Osteoblast (primary cell): ENCODE measurements around the gene HLF. TPM values are rescaled to one million over a fixed set of nuclear protein-coding genes. Genes with fewer than 3 reads are reported as not detected.
A peak's percentile ranks its signal among the peaks of the same experiment; 100 is the strongest.

Source experiments
- DNase-seq: peaks from one replicate; pipeline ENCODE4 v3.0.0; 2011; ENCODE audit warnings: low spot score, mixed read lengths; ENCODE audit not compliant: insufficient read length; ENCODE audit errors: missing footprints
- H2AFZ ChIP-seq: 2 replicates; pipeline ENCODE4 v1.6.0; 2011; ENCODE audit warnings: mild to moderate bottlenecking, low read length
- H3K27ac ChIP-seq: 2 replicates; pipeline ENCODE4 v1.5.1; 2011; ENCODE audit warnings: mild to moderate bottlenecking, low read depth, low read length, moderate library complexity
- H3K27me3 ChIP-seq: 2 replicates; pipeline ENCODE4 v1.6.0; 2012; ENCODE audit warnings: mild to moderate bottlenecking, control low read depth, inconsistent platforms, low read length, moderate library complexity; ENCODE audit not compliant: insufficient read depth
- H3K36me3 ChIP-seq: 2 replicates; pipeline ENCODE4 v1.5.1; 2011; ENCODE audit warnings: mild to moderate bottlenecking, low read length, control low read depth, moderate library complexity; ENCODE audit not compliant: insufficient read depth
- H3K4me1 ChIP-seq: 2 replicates; pipeline ENCODE4 v1.5.1; 2011; ENCODE audit warnings: mild to moderate bottlenecking, low read length, control low read depth, moderate library complexity; ENCODE audit not compliant: insufficient read depth
- H3K4me2 ChIP-seq: 2 replicates; pipeline ENCODE4 v1.6.0; 2011; ENCODE audit warnings: mild to moderate bottlenecking, low read length; ENCODE audit not compliant: insufficient read depth
- H3K4me3 ChIP-seq: fragments of 200-600 bp; sonication (generic); 3 replicates; pipeline ENCODE4 v1.5.1; 2012; ENCODE audit warnings: mild to moderate bottlenecking, low read length, inconsistent platforms; ENCODE audit not compliant: insufficient read depth
- H3K79me2 ChIP-seq: 2 replicates; pipeline ENCODE4 v1.6.0; 2012; ENCODE audit warnings: mild to moderate bottlenecking, low read length, control low read depth, inconsistent platforms; ENCODE audit not compliant: insufficient read depth
- H3K9me3 ChIP-seq: 2 replicates; pipeline ENCODE4 v1.5.1; 2011; ENCODE audit warnings: low read depth, low read length, control low read depth
- H4K20me1 ChIP-seq: 2 replicates; pipeline ENCODE4 v1.6.0; 2012; ENCODE audit warnings: mild to moderate bottlenecking, low read length, control low read depth; ENCODE audit not compliant: insufficient read depth
- total RNA-seq: library from RNA; depleted of rRNA; stranded (reverse); fragments of >200 nt; gene quantifications from 2 replicates; pipeline ENCODE4 v1.2.3, GENCODE V29; 2012
- TF ChIP-seq, protein P1 (sequence below): IDR thresholded peaks from 2 replicates; pipeline ENCODE4 v1.5.1; 2011; ENCODE audit warnings: mild to moderate bottlenecking, low read depth, low read length, moderate library complexity; ENCODE audit errors: extremely low read depth

Gene HLF
- total RNA-seq, 1 donor, result under 0.01 TPM

DNA sequence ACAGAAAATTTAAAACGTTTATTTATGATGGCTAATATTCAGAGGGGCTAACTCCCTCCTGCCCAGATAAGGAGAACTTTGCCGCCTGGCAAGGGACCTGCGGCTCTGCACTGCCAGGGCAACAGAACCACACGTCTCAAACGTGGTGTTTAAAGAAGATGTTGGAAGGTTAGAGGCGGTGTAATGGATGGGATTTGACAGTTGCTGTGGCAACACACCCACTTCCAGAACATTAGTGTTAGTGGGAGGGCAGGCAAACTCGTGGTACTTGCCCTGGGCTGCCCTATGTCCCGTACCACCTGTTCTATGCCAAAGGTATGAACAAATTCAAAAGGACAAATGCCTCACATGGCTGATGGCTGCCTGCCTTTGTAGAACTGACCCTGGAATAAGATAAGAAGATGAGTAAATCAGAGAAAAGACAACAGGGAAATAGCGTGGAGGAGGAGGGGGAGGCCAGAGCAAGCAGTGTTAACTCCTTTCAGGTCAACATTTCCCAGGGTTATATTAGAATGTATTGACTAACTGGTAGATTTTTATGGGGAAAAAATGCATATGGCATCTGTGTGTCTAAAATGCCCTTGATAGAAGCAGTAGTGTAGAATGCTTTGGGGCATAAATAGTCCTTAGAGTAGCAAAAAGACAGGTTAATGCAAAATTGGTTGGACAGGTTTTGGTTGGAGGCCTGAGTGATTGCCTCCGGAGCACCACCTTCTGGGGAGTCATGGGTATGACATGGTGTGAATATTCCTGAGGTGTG, 30.8 kb downstream of the HLF start:
- Histone ChIP-seq H3K4me2 (no peak overlapping the region), H2AFZ (no peak overlapping the region), H3K79me2 (no peaks in the 10 kb centered on the region), H3K27me3 (peaks cover 4% of the 10 kb centered on the region), H4K20me1 (no peaks in the 10 kb centered on the region), H3K4me1 (no peaks in the 10 kb centered on the region), H3K36me3 (no peaks in the 10 kb centered on the region), H3K27ac (no peak overlapping the region), H3K4me3 (no peak overlapping the region), H3K9me3 (no peaks in the 10 kb centered on the region)
- TF ChIP-seq, protein P1, sequence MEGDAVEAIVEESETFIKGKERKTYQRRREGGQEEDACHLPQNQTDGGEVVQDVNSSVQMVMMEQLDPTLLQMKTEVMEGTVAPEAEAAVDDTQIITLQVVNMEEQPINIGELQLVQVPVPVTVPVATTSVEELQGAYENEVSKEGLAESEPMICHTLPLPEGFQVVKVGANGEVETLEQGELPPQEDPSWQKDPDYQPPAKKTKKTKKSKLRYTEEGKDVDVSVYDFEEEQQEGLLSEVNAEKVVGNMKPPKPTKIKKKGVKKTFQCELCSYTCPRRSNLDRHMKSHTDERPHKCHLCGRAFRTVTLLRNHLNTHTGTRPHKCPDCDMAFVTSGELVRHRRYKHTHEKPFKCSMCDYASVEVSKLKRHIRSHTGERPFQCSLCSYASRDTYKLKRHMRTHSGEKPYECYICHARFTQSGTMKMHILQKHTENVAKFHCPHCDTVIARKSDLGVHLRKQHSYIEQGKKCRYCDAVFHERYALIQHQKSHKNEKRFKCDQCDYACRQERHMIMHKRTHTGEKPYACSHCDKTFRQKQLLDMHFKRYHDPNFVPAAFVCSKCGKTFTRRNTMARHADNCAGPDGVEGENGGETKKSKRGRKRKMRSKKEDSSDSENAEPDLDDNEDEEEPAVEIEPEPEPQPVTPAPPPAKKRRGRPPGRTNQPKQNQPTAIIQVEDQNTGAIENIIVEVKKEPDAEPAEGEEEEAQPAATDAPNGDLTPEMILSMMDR, result peak; percentile 87
- no peak for DNase-seq

- Histone ChIP-seq H3K79me2 (no peaks in the 10 kb centered on the region), H3K9me3 (no peaks in the 10 kb centered on the region), H3K4me2 (no peak overlapping the region), H3K4me3 (no peak overlapping the region), H2AFZ (no peak overlapping the region), H4K20me1 (no peaks in the 10 kb centered on the region), H3K4me1 (no peaks in the 10 kb centered on the region), H3K27ac (no peak overlapping the region), H3K27me3 (peaks cover 4% of the 10 kb centered on the region), H3K36me3 (no peaks in the 10 kb centered on the region)
- no peak for DNase-seq
- TF ChIP-seq, protein P1, result no peak
These were observed 31.5 kb downstream of the HLF start for GRCh38 chr17:55296171-55296695.

GRCh38 chr17:55296699-55297098, 31.9 kb downstream of the HLF start:
- Histone ChIP-seq H3K27ac (no peak overlapping the region), H3K27me3 (peaks cover 4% of the 10 kb centered on the region), H2AFZ (no peak overlapping the region), H4K20me1 (no peaks in the 10 kb centered on the region), H3K4me1 (no peaks in the 10 kb centered on the region), H3K4me3 (no peak overlapping the region), H3K36me3 (no peaks in the 10 kb centered on the region), H3K9me3 (no peaks in the 10 kb centered on the region), H3K4me2 (no peak overlapping the region), H3K79me2 (no peaks in the 10 kb centered on the region)
- TF ChIP-seq, protein P1, result no peak
- DNase-seq, result no peak

GRCh38 chr17:55298111-55298730, 33.5 kb downstream of the HLF start:
- Histone ChIP-seq H4K20me1 (no peaks in the 10 kb centered on the region), H2AFZ (no peak overlapping the region), H3K4me2 (no peak overlapping the region), H3K9me3 (no peaks in the 10 kb centered on the region), H3K79me2 (no peaks in the 10 kb centered on the region), H3K27me3 (peaks cover 4% of the 10 kb centered on the region), H3K27ac (no peak overlapping the region), H3K4me3 (no peak overlapping the region), H3K4me1 (no peaks in the 10 kb centered on the region), H3K36me3 (no peaks in the 10 kb centered on the region)
- TF ChIP-seq, protein P1, result no peak
- no peak for DNase-seq
